Panc1 (cell line): ENCODE measurements around the gene SLC4A8. TPM values are rescaled to one million over a fixed set of nuclear protein-coding genes. Genes with fewer than 3 reads are reported as not detected.

ENCODE experiments used
- ATAC-seq: fragments of 200-7000 bp; cut with Tn5 transposase; 2 replicates; pipeline ENCODE4 v1.9.1; 2020; ENCODE audit warnings: mild to moderate bottlenecking, moderate library complexity
- Bru-seq: library from RNA; stranded (reverse); fragments of 400-500 nt; gene quantifications from one replicate; lab custom pipeline; 2021; lab: Mats Ljungman, UMichigan
- BruChase-seq, 2 experiments: library from RNA; stranded (reverse); fragments of 400-500 nt; gene quantifications; one replicate each; lab custom pipeline; 2021; lab: Mats Ljungman, UMichigan
- BruUV-seq: library from RNA; stranded (reverse); fragments of 400-500 nt; replicated peaks from 2 replicates; lab custom pipeline; 2021; lab: Mats Ljungman, UMichigan
- CTCF ChIA-PET: fragments of 300-600 bp; sonication (Branson Sonifier 250); formaldehyde crosslinking; loops from one replicate; lab custom pipeline; 2022; ENCODE audit warnings: antibody characterized with exemption; lab: Charles Lee
- POLR2A ChIA-PET: fragments of 300-600 bp; sonication (Branson Sonifier 250); formaldehyde crosslinking; loops from one replicate; lab custom pipeline; 2022; ENCODE audit warnings: antibody characterized with exemption; lab: Charles Lee
- DNase-seq: peaks from one replicate; pipeline ENCODE4 v3.0.0-alpha.2; 2010; ENCODE audit warnings: low read depth, low spot score
- H3K27ac ChIP-seq: 2 replicates; pipeline ENCODE4 v1.5.1; 2011; ENCODE audit warnings: mild to moderate bottlenecking, low read length, inconsistent platforms
- H3K27me3 ChIP-seq: fragments of 200-500 bp; sonication (Bioruptor generic); 2 replicates; pipeline ENCODE4 v1.6.0; 2014; ENCODE audit warnings: low read length, inconsistent platforms; ENCODE audit not compliant: control insufficient read depth, insufficient read depth
- H3K36me3 ChIP-seq: fragments of 200-500 bp; sonication (Bioruptor generic); 2 replicates; pipeline ENCODE4 v1.5.1; 2014; ENCODE audit warnings: inconsistent platforms, mild to moderate bottlenecking, low read length, moderate library complexity; ENCODE audit not compliant: control insufficient read depth, insufficient read depth
- H3K4me1 ChIP-seq: 2 replicates; pipeline ENCODE4 v1.5.1; 2011; ENCODE audit warnings: inconsistent platforms, mild to moderate bottlenecking, low read length, moderate library complexity; ENCODE audit not compliant: control insufficient read depth, insufficient read depth
- H3K4me3 ChIP-seq, 2 experiments: 2 replicates each; pipeline ENCODE4 v1.5.1; 2011 to 2012; ENCODE audit warnings: low read depth in 2 of 2, low read length in 2 of 2, mild to moderate bottlenecking in 2 of 2, inconsistent platforms in 1 of 2, moderate library complexity in 1 of 2
- H3K9me3 ChIP-seq: fragments of 200-500 bp; sonication (Bioruptor generic); 2 replicates; pipeline ENCODE4 v1.5.1; 2014; ENCODE audit warnings: low read depth, mild to moderate bottlenecking, inconsistent platforms, low read length, moderate library complexity; ENCODE audit not compliant: control insufficient read depth, insufficient read depth
- POLR2AphosphoS5 ChIP-seq: IDR thresholded peaks from 2 replicates; pipeline ENCODE4 v1.6.1; 2012; ENCODE audit warnings: mild to moderate bottlenecking, low read depth, low read length, moderate library complexity
- SIN3A ChIP-seq: IDR thresholded peaks from 2 replicates; pipeline ENCODE4 v1.6.1; 2012; ENCODE audit warnings: low read depth, mild to moderate bottlenecking, low read length, moderate library complexity, borderline replicate concordance; ENCODE audit not compliant: insufficient read depth
- TCF7L2 ChIP-seq: IDR thresholded peaks from 2 replicates; pipeline ENCODE4 v1.6.1; 2011; ENCODE audit warnings: mild to moderate bottlenecking, low read depth, low read length, inconsistent platforms
- in situ Hi-C: cut with HindIII; loops from 2 replicates; pipeline ENCODE4 v1.10.0; 2016; ENCODE audit warnings: low sequenced_read_pairs, low pct_unique_long_range_greater_than_20kb
- intact Hi-C: fragments of 100-400 bp; cut with micrococcal nuclease; formaldehyde crosslinking; loops from one replicate; pipeline ENCODE4 v1.10.0; 2022; ENCODE audit not compliant: unreplicated experiment
- long read RNA-seq: library from polyadenylated mRNA; unstranded; transcript quantifications from one replicate; pipeline ENCODE4 v2.0.0, GENCODE V29; 2021; ENCODE audit not compliant: unreplicated experiment
- polyA plus RNA-seq: library from polyadenylated mRNA; unstranded; fragments of >200 nt; gene quantifications from one replicate; pipeline ENCODE4 v1.2.1, GENCODE V29; 2012; ENCODE audit warnings: missing spikeins; ENCODE audit not compliant: insufficient read length
- total RNA-seq: library from RNA; stranded (reverse); gene quantifications from one replicate; pipeline ENCODE4 v1.2.1, GENCODE V29; 2021; ENCODE audit not compliant: unreplicated experiment
- TF ChIP-seq, protein P1 (sequence below), 2 experiments: IDR thresholded peaks; 2 replicates each; pipeline ENCODE4 v1.6.1; 2011 to 2012; ENCODE audit warnings: low read depth in 2 of 2, control low read depth in 1 of 2, low read length in 1 of 2, mild to moderate bottlenecking in 1 of 2, moderate library complexity in 1 of 2; ENCODE audit not compliant: insufficient read depth in 1 of 2
- TF ChIP-seq, protein P2 (sequence below): fragments of 450-650 bp; IDR thresholded peaks from 2 replicates; pipeline ENCODE4 v1.5.1; 2017; ENCODE audit warnings: mild to moderate bottlenecking

The SLC4A8 gene
- total RNA-seq (18.8 TPM), Bru-seq, nascent RNA (percentile 53 among the genes with signal in this experiment), BruChase-seq, experiment 1, labeled RNA remaining after a 2-hour chase (percentile 52 among the genes with signal in this experiment), BruChase-seq, experiment 2, labeled RNA remaining after a 6-hour chase (percentile 57 among the genes with signal in this experiment)
- 3.4 TPM for polyA plus RNA-seq
- long read RNA-seq, full-length matches to known transcripts = 9 of 32 reads
- long read RNA-seq, partial matches to known transcripts = 6 of 32 reads
- long read RNA-seq, other reads (novel, unspliced or antisense) = 17 of 32 reads

DNA sequence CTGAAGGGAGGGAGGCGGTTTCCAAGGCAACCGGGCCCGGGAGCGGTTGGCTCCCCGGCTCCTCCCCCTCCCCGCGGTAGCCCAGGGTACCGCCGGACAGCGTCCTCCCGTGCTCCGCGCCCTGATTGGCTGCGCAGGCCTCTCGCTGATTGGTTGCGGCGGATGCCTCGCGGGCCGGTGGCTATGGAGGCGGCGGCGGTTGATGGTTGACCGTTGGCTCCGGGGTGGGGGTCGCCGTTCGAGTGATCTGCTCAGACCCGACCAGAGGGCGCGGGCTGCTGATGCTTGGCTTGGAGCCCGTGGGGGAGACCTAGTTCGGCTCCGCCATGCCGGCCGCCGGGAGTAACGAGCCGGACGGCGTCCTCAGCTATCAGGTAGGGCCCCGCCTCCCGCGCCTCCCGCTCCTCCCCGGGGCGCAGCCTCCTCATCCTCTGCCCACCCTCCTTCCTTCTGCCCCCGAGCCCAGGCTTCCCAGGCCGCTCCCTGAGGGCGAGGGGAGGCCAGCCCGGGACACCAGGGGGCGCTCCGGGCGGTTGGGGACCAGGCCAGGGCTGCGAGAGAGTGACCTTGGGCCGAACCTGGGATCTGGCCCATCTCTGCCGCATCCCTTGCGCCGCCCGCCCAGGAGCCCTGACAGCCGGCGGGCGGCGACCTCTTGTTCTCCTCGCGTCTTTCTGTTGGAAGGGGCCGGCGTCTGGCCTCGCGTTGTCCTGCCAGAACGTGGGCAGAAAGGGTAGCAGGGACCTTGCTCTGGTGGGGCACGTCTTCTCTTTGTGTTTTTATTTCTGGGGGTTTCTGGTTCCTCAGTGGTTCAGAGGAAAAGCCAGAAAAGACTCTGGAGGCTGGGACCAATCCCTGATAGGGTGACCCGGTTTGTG lies at the start of gene SLC4A8:
Gene SLC4A8, plus strand, starts transcription at position 170 of the 878 bp plus-strand sequence. Its CDS starts 157 bp downstream, at position 327.
- BruUV-seq = no TSS peak
- TF ChIP-seq, protein P1, sequence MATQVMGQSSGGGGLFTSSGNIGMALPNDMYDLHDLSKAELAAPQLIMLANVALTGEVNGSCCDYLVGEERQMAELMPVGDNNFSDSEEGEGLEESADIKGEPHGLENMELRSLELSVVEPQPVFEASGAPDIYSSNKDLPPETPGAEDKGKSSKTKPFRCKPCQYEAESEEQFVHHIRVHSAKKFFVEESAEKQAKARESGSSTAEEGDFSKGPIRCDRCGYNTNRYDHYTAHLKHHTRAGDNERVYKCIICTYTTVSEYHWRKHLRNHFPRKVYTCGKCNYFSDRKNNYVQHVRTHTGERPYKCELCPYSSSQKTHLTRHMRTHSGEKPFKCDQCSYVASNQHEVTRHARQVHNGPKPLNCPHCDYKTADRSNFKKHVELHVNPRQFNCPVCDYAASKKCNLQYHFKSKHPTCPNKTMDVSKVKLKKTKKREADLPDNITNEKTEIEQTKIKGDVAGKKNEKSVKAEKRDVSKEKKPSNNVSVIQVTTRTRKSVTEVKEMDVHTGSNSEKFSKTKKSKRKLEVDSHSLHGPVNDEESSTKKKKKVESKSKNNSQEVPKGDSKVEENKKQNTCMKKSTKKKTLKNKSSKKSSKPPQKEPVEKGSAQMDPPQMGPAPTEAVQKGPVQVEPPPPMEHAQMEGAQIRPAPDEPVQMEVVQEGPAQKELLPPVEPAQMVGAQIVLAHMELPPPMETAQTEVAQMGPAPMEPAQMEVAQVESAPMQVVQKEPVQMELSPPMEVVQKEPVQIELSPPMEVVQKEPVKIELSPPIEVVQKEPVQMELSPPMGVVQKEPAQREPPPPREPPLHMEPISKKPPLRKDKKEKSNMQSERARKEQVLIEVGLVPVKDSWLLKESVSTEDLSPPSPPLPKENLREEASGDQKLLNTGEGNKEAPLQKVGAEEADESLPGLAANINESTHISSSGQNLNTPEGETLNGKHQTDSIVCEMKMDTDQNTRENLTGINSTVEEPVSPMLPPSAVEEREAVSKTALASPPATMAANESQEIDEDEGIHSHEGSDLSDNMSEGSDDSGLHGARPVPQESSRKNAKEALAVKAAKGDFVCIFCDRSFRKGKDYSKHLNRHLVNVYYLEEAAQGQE (IDR thresholded peaks at IDR 0.05; ENCODE audit: insufficient read depth in 1 of 2, low read depth in 2 of 2, low read length in 1 of 2) = peak in 1 of 2 experiments; percentile 66; a peak in 1 of 4 replicates
- TF ChIP-seq POLR2AphosphoS5 = 0 out of 2 replicates have a peak, but pooled peaks have one; percentile 33
- TF ChIP-seq SIN3A = no peak
- TF ChIP-seq, protein P2, sequence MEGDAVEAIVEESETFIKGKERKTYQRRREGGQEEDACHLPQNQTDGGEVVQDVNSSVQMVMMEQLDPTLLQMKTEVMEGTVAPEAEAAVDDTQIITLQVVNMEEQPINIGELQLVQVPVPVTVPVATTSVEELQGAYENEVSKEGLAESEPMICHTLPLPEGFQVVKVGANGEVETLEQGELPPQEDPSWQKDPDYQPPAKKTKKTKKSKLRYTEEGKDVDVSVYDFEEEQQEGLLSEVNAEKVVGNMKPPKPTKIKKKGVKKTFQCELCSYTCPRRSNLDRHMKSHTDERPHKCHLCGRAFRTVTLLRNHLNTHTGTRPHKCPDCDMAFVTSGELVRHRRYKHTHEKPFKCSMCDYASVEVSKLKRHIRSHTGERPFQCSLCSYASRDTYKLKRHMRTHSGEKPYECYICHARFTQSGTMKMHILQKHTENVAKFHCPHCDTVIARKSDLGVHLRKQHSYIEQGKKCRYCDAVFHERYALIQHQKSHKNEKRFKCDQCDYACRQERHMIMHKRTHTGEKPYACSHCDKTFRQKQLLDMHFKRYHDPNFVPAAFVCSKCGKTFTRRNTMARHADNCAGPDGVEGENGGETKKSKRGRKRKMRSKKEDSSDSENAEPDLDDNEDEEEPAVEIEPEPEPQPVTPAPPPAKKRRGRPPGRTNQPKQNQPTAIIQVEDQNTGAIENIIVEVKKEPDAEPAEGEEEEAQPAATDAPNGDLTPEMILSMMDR = peak; percentile 92
- no peak for TF ChIP-seq TCF7L2
- peak within 1 kb of the TSS; percentile 80 for H3K27ac ChIP-seq
- in situ Hi-C loops (no loop called here), intact Hi-C loops (loop anchor here (1.0 to 10.0 kb wide), 2 partner anchors 107 to 250 kb away; no protein-coding TSS in a partner anchor)
- DNase-seq (no peak), ATAC-seq (peak; percentile 98)
- no peaks in the 10 kb centered on the region for H3K9me3 ChIP-seq
- ChIA-PET POLR2A (no interaction called here), CTCF (interaction anchor here (0.7 to 1.0 kb wide), 2 partner anchors 31 to 660 kb away, joined by 3 read pairs; no protein-coding TSS in a partner anchor)
- H3K27me3 ChIP-seq = no peaks in the 10 kb centered on the region
- no peaks in the 10 kb centered on the region for H3K36me3 ChIP-seq
- H3K4me3 ChIP-seq = peak within 1 kb of the TSS; percentile 60 to 70
- H3K4me1 ChIP-seq = peaks cover 6% of the 10 kb centered on the region; the same call in 1 of the 2 replicates

DNA sequence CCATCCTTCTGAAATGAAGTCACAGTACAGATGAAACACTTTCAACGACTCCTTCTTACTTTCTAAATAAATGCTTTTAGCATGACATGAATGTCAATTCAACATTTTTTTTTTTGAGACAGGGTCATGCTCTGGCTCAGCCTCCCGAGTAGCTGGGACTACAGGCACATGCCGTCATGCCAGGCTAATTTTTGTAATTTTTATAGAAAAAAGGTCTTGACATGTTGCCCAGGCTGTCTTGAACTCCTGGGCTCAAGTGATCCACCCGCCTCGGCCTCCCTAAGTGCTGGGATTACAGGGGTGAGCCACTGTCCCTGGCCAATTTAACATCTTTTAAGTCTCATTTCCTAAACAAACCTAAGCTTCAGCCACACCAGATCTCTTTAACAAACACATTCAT lies 49.8 kb upstream of the SLC4A8 start:
- in situ Hi-C loops (no loop called here), intact Hi-C loops (no loop called here)
- Histone ChIP-seq H3K4me1 (peaks cover 10% of the 10 kb centered on the region), H3K27me3 (no peaks in the 10 kb centered on the region), H3K9me3 (no peaks in the 10 kb centered on the region), H3K4me3 (no peak overlapping the region), H3K27ac (no peak overlapping the region), H3K36me3 (no peaks in the 10 kb centered on the region)
- BruUV-seq = no TSS peak
- POLR2A ChIA-PET = interaction anchor here (0.6 kb wide), 1 partner anchor 49 kb away, joined by 3 read pairs; no protein-coding TSS in a partner anchor
- CTCF ChIA-PET = no interaction called here
- no peak for TF ChIP-seq SIN3A
- TF ChIP-seq POLR2AphosphoS5 = no peak
- TF ChIP-seq, protein P2 = no peak
- ATAC-seq (no peak), DNase-seq (no peak)
